SK-N-SH treated with all-trans-retinoic acid at 6 μM for 48 hours (cell line): ENCODE results near the gene TF.

Source experiments
- ATAC-seq: fragments of 200-7000 bp; cut with Tn5 transposase; 3 replicates; pipeline ENCODE4 v1.9.1; 2020; ENCODE audit warnings: mild to moderate bottlenecking, moderate library complexity
- ARNTL ChIP-seq: fragments of 450-650 bp; formaldehyde crosslinking; IDR thresholded peaks from 2 replicates; pipeline ENCODE4 v1.5.0; 2020; ENCODE audit warnings: low read depth, mild to moderate bottlenecking, moderate library complexity, borderline replicate concordance
- BACH2 ChIP-seq: fragments of 250-450 bp; sonication (Bioruptor Pico); IDR thresholded peaks from 2 replicates; pipeline ENCODE4 v1.9.0; 2021; ENCODE audit warnings: mild to moderate bottlenecking, borderline replicate concordance
- CSDC2 ChIP-seq: fragments of 250-450 bp; sonication (Bioruptor Pico); IDR thresholded peaks from 2 replicates; pipeline ENCODE4 v1.5.0; 2020; ENCODE audit warnings: mild to moderate bottlenecking, moderate library complexity
- ESRRG ChIP-seq: fragments of 250-450 bp; sonication (Bioruptor Pico); IDR thresholded peaks from 2 replicates; pipeline ENCODE4 v1.6.1; 2021; ENCODE audit warnings: mild to moderate bottlenecking
- GLIS3 ChIP-seq: fragments of 250-450 bp; sonication (Bioruptor Pico); IDR thresholded peaks from 2 replicates; pipeline ENCODE4 v1.5.0; 2020; ENCODE audit warnings: mild to moderate bottlenecking, moderate library complexity
- ISL1 ChIP-seq: fragments of 250-450 bp; sonication (Bioruptor Pico); IDR thresholded peaks from 2 replicates; pipeline ENCODE4 v2.1.2; 2022; ENCODE audit warnings: mild to moderate bottlenecking, moderate library complexity
- OSR1 ChIP-seq: fragments of 250-450 bp; sonication (Bioruptor Pico); IDR thresholded peaks from 2 replicates; pipeline ENCODE4 v1.8.0; 2022; ENCODE audit warnings: moderate library complexity, mild to moderate bottlenecking, inconsistent platforms
- PATZ1 ChIP-seq: fragments of 250-450 bp; sonication (Bioruptor Pico); IDR thresholded peaks from 2 replicates; pipeline ENCODE4 v1.8.0; 2020; ENCODE audit warnings: mild to moderate bottlenecking, moderate library complexity, borderline replicate concordance
- POU6F1 ChIP-seq: fragments of 250-450 bp; sonication (Bioruptor Pico); IDR thresholded peaks from 2 replicates; pipeline ENCODE4 v1.8.0; 2021; ENCODE audit warnings: low read depth, mild to moderate bottlenecking, moderate library complexity, borderline replicate concordance
- PPARA ChIP-seq: fragments of 250-450 bp; sonication (Bioruptor Pico); IDR thresholded peaks from 2 replicates; pipeline ENCODE4 v1.5.0; 2020; ENCODE audit warnings: mild to moderate bottlenecking, borderline replicate concordance
- RARB ChIP-seq: fragments of 250-450 bp; sonication (Bioruptor Pico); IDR thresholded peaks from 2 replicates; pipeline ENCODE4 v1.8.0; 2021; ENCODE audit warnings: mild to moderate bottlenecking, moderate library complexity
- SNAI2 ChIP-seq: fragments of 250-450 bp; sonication (Bioruptor Pico); IDR thresholded peaks from 2 replicates; pipeline ENCODE4 v1.5.0; 2020; ENCODE audit warnings: mild to moderate bottlenecking, moderate library complexity
- TCF4 ChIP-seq: fragments of 250-450 bp; sonication (Bioruptor Pico); IDR thresholded peaks from 2 replicates; pipeline ENCODE4 v1.8.0; 2021; ENCODE audit warnings: mild to moderate bottlenecking, moderate library complexity, borderline replicate concordance
- TOX ChIP-seq: fragments of 250-450 bp; sonication (Bioruptor Pico); IDR thresholded peaks from 2 replicates; pipeline ENCODE4 v1.8.0; 2021; ENCODE audit warnings: mild to moderate bottlenecking, moderate library complexity, borderline replicate concordance
- TSHZ2 ChIP-seq: fragments of 250-450 bp; sonication (Bioruptor Pico); IDR thresholded peaks from 2 replicates; pipeline ENCODE4 v1.5.0; 2020; ENCODE audit warnings: mild to moderate bottlenecking, moderate library complexity
- ZC3H10 ChIP-seq: fragments of 250-450 bp; sonication (Bioruptor Pico); IDR thresholded peaks from 2 replicates; pipeline ENCODE4 v1.5.1; 2021; ENCODE audit warnings: mild to moderate bottlenecking, moderate library complexity
- ZFP3 ChIP-seq: fragments of 250-450 bp; sonication (Bioruptor Pico); IDR thresholded peaks from 2 replicates; pipeline ENCODE4 v1.5.0; 2020; ENCODE audit warnings: mild to moderate bottlenecking, moderate library complexity
- ZFP30 ChIP-seq: fragments of 450-650 bp; formaldehyde crosslinking; IDR thresholded peaks from 2 replicates; pipeline ENCODE4 v1.5.0; 2022; ENCODE audit warnings: mild to moderate bottlenecking, moderate library complexity
- ZNF565 ChIP-seq: fragments of 450-650 bp; formaldehyde crosslinking; conservative IDR thresholded peaks from 2 replicates; pipeline ENCODE4 v1.5.0; 2020; ENCODE audit warnings: low read depth, mild to moderate bottlenecking, moderate library complexity
- ZNF70 ChIP-seq: fragments of 450-650 bp; formaldehyde crosslinking; IDR thresholded peaks from 2 replicates; pipeline ENCODE4 v1.5.0; 2020; ENCODE audit warnings: mild to moderate bottlenecking, moderate library complexity
- ZNF8 ChIP-seq: fragments of 450-650 bp; formaldehyde crosslinking; IDR thresholded peaks from 2 replicates; pipeline ENCODE4 v1.5.0; 2020; ENCODE audit warnings: mild to moderate bottlenecking, moderate library complexity

TF gene

GRCh38 chr3:133756716-133757694 is 10.8 kb downstream of the TF start:
- TF ChIP-seq ZNF70 (CRISPR knock-in tag) (no peak), ESRRG (CRISPR knock-in tag) (no peak), TCF4 (no peak), ARNTL (CRISPR knock-in tag) (no peak), ISL1 (no peak), TOX (no peak), BACH2 (no peak), ZC3H10 (no peak), ZNF565 (CRISPR knock-in tag) (no peak), OSR1 (CRISPR knock-in tag) (no peak), POU6F1 (no peak), ZNF8 (CRISPR knock-in tag) (no peak), CSDC2 (CRISPR knock-in tag) (no peak), SNAI2 (no peak), ZFP3 (CRISPR knock-in tag) (no peak)
- ATAC-seq: no peak

GRCh38 chr3:133757701-133758567 is 11.7 kb downstream of the TF start:
- ATAC-seq: no peak
- TF ChIP-seq POU6F1: no peak
- no peak for TF ChIP-seq ZFP3 (CRISPR knock-in tag)
- TF ChIP-seq ISL1: no peak
- TF ChIP-seq TOX: no peak
- TF ChIP-seq BACH2: no peak
- TF ChIP-seq ZC3H10: no peak
- no peak for TF ChIP-seq TSHZ2 (CRISPR knock-in tag)
- TF ChIP-seq SNAI2: no peak
- TF ChIP-seq PATZ1 (CRISPR knock-in tag): no peak
- TF ChIP-seq TCF4: no peak
- no peak for TF ChIP-seq ESRRG (CRISPR knock-in tag)
- no peak for TF ChIP-seq GLIS3 (CRISPR knock-in tag)
- TF ChIP-seq RARB (CRISPR knock-in tag): no peak
- TF ChIP-seq ZFP30 (CRISPR knock-in tag): no peak
- no peak for TF ChIP-seq PPARA (CRISPR knock-in tag)
- no peak for TF ChIP-seq ZNF8 (CRISPR knock-in tag)
- no peak for TF ChIP-seq CSDC2 (CRISPR knock-in tag)
- no peak for TF ChIP-seq ZNF565 (CRISPR knock-in tag)
- TF ChIP-seq OSR1 (CRISPR knock-in tag): no peak

- no peak for TF ChIP-seq ZC3H10
- no peak for ATAC-seq
These were observed 12.4 kb downstream of the TF start for GRCh38 chr3:133758568-133758928.
